Retina (tissue), 1 donor: Measurements from ENCODE around the gene PTPRG.

ENCODE experiments used
- DNase-seq: peaks from one replicate; pipeline ENCODE4 v3.0.0-alpha.2; 2016

The PTPRG gene

DNA sequence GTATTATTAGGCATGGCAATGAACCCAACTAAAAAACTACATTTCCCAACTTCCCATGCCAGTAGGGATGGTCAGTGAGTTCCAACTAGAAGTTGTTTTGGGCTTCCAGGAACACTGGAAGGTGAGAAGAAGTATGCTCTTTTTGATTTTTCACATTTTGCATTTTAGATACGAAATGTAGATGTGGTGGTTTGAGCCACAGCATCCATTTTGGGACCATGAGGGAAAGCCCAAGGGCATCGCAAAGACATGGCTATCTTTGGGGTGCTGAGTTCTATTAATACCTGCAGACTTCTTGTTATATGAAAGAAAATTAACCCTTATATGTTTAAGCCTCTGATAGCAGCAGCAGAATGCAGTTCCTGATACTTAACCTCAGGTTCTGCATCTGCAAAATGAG lies 62.9 kb downstream of the PTPRG start:
- DNase-seq, result no peak

- DNase-seq, result no peak
Observed at GRCh38 chr3:61625429-61625828, 64.1 kb downstream of the PTPRG start.

- DNase-seq, result no peak
Observed at GRCh38 chr3:61626484-61626883, 65.1 kb downstream of the PTPRG start.

- DNase-seq, result no peak
Observed at GRCh38 chr3:61627768-61628185, 66.4 kb downstream of the PTPRG start.

- DNase-seq, result no peak
Observed at GRCh38 chr3:61628636-61629035, 67.3 kb downstream of the PTPRG start.

GRCh38 chr3:61629442-61629841 lies 68.1 kb downstream of the PTPRG start:
- no peak for DNase-seq

DNA sequence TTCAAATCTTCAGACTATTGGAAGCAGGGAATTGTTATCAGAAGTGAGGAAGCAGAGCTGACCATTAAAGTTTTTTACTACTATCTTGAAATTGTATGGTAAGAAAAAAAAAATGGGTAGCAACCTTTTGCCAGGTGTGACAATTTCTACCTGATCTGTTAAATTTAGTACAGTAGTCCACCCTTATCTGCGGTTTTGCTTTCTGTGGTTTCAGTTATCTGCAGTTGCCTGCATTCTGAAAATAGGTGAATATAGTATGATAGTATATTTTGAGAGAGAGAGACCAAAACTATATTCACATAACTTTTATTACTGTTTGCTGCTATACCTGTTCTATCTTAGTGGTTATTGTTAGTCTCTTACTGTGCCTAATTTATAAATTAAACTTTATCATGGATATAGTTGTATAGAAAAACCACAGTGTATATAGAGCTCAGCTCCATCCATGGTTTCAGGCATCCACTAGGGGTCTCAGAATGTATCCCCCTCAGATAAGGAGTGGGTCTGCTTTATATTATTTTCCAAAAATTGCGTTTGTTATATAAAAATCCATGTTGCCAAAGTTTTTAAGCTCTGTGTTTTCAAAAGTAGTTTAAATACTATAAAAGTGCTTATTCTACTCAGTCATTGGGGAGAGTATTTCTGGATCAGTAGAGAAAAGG lies 69.9 kb downstream of the PTPRG start:
- DNase-seq, result no peak

- DNase-seq, result no peak
Observed at GRCh38 chr3:61632568-61633175, 71.3 kb downstream of the PTPRG start.

DNA sequence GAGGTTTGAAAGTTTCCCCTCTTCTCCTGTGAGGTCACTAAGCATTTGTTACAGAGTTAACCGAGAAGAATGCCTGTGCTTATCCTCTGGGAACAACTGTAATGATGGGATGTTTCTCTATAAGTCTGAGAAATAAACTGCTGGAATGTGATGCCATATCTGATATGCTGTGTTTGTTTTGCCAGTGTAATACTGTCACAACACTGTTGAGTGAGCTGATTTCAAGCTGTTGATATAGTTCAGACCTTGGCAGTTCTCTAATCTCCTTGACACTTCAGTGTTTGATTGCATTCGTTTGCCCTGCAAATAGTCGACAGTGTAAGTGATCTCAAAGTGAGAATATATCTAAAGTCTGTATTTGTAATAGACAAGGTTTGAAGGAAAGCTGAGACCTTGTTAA lies 73.3 kb downstream of the PTPRG start:
- DNase-seq, result no peak

DNA sequence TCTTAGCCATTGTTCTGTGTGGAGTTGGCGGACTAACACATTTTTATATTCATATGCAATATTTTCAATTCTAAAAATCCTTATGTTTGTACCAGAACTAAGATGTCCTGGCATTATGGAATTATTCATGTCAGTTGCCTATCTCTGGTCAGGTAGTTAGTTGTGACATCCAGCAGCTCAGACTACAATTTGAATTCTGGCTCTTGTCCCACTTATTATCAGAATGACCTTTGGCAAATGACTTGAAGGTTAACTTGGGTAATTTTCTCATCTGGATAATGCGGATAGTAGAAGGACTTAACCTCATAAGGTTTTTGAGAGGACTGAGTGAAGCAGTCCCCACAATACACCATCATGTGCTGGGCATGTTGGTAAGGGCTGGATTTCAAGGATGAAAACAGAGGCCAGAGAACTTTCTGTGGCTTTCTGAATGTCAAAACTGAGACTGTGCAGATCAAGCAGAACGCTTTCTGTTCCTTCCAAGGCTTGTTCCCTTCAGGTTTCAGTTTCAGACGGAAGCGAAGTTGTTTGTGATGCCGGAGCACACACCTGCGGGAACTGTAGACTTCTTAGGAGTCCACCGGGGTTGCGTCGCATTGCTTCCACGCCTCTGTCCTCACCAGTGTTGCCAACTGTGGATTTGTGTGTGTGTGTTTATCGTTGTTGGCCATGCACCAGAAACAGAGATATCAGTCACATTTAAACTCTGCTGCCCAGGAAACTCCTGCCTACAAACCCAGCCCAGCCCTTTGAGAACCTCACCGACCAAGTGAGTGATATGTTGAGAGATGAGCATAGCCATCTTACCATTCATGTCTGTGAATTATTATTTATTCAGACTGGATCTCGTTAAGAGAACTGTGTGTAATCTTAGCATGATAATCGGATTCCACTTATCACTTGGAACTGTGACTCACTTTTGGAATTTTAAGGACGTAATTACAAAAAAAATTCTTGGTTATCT lies 76.0 kb downstream of the PTPRG start:
- no peak for DNase-seq

DNA sequence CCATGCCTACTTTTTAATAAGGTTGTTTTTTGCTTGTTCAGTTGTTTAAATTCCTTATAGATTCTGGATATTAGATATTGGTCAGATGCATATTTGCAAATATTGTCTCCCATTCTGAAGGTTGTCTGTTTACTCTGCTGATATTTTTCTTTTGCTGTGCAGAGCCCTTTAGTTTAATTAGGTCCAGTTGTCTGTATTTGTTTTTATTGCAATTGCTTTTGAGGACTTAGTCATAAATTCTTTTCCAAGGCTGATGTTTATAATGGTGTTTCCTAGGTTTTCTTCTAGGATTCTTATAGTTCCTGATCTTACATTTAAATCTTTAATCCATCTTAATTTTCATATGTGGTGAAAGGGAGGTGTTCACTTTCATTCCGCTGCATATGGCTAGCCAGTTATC lies 77.4 kb downstream of the PTPRG start:
- no peak for DNase-seq

DNA sequence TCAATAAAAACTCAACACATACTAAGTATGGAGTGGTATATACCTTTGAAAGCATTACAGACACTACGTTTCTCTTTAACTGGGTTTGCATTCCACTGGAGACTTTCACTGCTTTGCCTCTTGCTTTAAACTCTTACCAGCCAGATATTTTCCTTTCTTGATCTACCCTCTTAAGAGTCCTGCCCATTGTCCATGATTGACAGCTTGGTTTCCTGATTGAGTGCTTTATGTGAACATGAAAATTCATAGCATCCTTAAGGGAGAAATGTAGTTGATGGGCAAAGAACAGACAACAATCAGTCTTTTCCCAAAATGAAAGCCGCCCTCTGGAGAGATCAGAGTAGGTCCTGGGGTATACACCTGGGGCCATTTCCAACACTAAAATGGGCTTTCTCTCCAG lies 78.6 kb downstream of the PTPRG start:
- no peak for DNase-seq

DNA sequence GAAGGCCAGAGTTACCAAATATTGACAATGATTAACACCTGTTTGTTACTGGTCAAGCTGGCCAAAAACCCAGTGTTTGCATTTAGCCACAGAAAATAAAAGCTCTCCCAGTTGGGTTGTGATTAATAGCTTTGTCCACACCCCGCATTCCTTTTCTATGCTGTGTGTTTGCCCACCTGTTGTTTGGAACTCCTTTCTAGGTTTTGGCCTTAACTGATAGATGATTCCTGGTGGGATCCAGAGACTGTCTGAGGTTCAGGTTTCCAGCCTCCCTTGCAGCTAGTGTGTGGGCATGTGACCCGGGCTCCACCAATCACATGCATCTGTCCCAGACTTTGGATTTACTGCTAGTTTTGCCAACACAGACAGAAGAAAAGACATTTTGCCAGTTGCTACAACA lies 83.8 kb downstream of the PTPRG start:
- no peak for DNase-seq

DNA sequence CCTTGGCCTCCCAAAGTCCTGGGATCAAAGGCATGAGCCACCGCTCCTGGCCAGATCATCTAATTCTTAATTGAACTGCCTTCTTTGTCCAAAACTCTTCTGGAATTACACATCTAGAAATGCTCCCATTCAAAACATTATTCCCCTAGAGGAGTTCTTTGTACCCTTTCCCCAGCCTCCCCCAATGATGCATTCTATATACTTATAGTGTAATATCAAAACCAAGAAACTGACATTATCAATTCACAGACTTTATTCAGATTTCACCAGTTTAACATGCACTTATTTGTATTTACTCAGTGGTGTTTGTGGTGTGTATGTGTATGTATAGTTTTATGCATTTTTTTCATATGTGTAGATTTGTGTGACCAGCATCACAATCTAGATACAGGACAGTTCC lies 85.0 kb downstream of the PTPRG start:
- DNase-seq, result no peak

DNA sequence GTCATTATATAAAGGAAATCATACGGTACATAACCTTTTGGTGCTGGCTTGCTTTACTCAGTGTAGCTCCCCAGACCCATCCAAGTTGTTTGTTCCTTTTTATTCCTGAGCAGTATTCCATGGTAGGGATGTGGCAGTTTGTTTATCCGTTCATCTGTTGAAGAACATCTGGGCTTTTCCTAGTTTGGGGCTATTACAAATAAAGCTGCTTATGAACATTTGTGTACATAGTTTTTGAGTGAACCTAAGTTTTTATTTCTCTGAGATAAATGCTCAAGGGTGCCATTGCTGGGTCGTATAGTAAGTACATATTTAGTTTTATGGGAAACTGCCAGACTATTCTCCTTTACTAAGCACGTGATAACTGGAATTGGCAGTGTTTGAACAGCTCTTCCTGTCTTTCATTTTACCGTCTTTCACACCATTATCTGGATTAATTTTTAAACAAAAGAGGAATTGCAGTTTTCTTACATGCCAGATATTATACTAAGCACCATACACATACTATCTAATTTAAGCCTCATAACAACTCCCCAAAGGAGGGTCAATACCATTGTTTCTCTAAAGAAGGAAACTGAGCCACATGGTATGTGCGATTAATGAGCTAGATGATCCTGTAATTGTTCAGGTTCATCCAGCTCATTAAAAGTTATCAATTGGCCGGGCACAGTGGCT lies 85.6 kb downstream of the PTPRG start:
- no peak for DNase-seq

DNA sequence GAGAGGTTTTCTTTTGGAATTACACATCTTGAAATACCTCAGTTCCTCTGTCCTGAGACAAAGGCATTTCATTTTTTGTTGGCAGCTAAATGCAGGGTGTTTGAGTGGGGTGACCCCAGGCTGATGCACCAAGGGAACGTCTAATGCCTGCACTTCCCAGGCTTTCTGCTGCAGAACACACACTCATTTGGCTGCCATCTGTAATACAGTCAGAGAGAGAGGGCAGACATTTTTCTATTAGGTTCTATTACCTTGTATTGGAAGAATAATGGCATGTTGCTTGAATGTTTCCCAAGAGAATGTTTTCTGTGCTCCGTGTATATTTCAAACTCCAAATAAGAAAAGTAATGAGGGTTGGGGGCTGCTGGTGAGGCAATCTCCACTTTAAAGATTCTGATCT lies 87.1 kb downstream of the PTPRG start:
- DNase-seq, result peak; percentile 12

GRCh38 chr3:61649381-61650170 lies 88.2 kb downstream of the PTPRG start:
- peak; percentile 21 for DNase-seq

- no peak for DNase-seq
Observed at GRCh38 chr3:61650276-61650675, 88.9 kb downstream of the PTPRG start.

DNA sequence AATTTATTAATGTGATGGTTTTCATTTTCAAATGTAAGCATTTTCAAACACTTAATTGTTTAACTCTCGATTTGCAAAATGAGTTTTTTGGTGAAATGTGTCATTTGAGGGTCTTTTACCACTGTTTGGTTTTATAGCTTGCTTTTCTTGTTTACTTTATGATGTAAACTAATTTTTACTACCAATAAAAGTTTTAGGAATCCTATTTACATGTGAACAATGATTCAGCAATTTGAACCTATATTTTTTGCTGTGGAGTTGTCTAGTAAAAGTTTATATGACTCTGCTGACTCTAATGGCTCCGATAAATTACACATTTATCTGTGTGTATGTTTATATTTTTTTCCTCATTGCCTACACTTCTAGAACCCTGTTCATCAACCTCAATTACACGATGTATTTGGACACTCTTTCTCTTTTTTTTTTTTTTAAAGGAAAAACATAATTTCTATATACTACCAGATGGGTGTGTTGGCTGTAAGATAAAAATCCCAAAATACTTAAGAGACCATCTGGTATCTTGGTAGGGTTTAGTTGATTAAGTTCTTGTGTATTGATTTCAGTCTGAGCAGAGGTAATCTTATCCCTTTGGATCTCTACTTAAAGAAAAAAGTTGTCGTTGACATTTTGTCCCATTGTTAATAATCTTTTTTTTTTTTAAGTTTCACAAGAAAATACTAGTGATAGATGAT lies 89.5 kb downstream of the PTPRG start:
- DNase-seq, result no peak

DNA sequence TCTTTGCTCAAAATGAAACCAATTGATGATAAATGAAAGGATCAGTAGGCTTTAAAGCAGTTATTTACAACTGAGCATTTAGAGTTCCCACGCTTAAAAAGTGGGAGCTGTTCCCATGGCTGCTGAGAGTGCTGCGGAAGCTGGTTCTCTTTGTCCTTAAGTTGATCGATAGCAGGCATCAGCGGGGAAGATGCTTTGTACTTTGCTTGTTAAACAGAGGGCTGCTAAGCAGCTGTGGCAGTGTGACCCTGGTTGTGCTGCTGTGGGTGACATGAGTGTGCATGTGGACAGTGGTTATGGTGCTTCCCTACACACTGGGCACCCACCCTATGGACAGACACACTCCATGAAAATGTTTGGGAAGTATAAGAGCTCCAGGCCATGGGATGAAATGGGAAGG lies 96.3 kb downstream of the PTPRG start:
- DNase-seq, result peak; percentile 50

DNA sequence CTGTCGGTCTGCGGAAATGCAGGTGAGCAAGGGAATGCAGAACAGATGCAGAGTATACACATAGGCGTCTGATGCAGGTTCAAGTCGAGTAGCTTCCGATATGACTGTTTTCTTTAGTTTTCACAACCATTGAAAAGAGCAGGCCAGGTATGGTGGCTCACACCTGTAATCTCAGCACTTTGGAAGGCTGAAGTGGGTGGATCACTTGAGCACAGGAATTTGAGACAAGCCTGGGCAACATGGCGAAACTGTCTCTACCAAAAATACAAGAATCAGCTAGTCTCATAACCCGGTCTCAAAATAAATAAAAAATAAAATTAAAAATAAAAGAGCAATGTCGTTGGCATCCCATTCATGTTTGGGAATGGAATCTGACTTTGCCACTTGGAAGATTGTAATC lies 101.5 kb downstream of the PTPRG start:
- DNase-seq, result no peak
